Neural cell (in vitro differentiated cells): ENCODE measurements around the gene SPAG16.

Experiments used
- CTCF ChIP-seq: fragments of 450-650 bp; IDR thresholded peaks from 2 replicates; pipeline ENCODE4 v1.5.1; 2014; ENCODE audit warnings: antibody characterized with exemption, mild to moderate bottlenecking, moderate library complexity; ENCODE audit not compliant: poor library complexity, severe bottlenecking
- EP300 ChIP-seq: fragments of 450-650 bp; conservative IDR thresholded peaks from 2 replicates; pipeline ENCODE4 v1.6.1; 2014; ENCODE audit warnings: antibody characterized with exemption, mild to moderate bottlenecking, moderate library complexity; ENCODE audit not compliant: poor library complexity, severe bottlenecking
- EZH2 ChIP-seq: fragments of 200-600, 300-800 bp; shearing (Covaris generic), sonication (generic); IDR thresholded peaks from 2 replicates; pipeline ENCODE4 v1.6.1; 2014; ENCODE audit warnings: antibody characterized with exemption, low read length, borderline replicate concordance, mild to moderate bottlenecking; ENCODE audit not compliant: insufficient read depth, poor library complexity, severe bottlenecking
- MXI1 ChIP-seq: fragments of 450-650 bp; conservative IDR thresholded peaks from 2 replicates; pipeline ENCODE4 v1.6.1; 2014; ENCODE audit warnings: antibody characterized with exemption, mild to moderate bottlenecking; ENCODE audit not compliant: poor library complexity, severe bottlenecking
- POLR2AphosphoS5 ChIP-seq: IDR thresholded peaks from 2 replicates; pipeline ENCODE4 v1.6.1; 2012
- RAD21 ChIP-seq: fragments of 450-650 bp; conservative IDR thresholded peaks from 2 replicates; pipeline ENCODE4 v1.6.1; 2014; ENCODE audit warnings: antibody characterized with exemption, mild to moderate bottlenecking, moderate library complexity
- REST ChIP-seq: IDR thresholded peaks from 2 replicates; pipeline ENCODE4 v1.6.1; 2012; ENCODE audit warnings: borderline replicate concordance
- SMC3 ChIP-seq: fragments of 450-650 bp; conservative IDR thresholded peaks from 2 replicates; pipeline ENCODE4 v1.6.1; 2014; ENCODE audit warnings: antibody characterized with exemption, mild to moderate bottlenecking, moderate library complexity; ENCODE audit not compliant: poor library complexity
- TAF1 ChIP-seq: IDR thresholded peaks from 2 replicates; pipeline ENCODE4 v1.6.1; 2012; ENCODE audit warnings: low read depth

DNA sequence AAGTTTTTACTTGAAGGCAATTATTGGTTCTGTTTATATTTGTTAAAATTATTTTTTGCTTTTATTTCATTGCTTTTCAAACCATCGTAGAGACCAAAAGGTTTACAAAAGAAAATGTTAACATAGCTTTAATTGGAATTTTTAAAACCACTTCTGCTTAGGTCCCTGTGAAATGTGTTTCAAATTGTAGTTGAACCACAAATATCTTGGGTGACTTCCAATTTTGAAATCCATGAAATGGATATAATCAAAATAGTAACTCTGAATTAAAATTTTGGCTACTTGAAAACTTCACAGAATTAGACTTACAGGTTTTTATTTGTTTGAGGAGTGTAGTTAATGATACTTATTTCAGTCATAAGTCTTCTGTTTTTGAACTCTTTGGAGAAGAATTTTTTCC is 3.1 kb upstream of the SPAG16 start:
- no peak for TF ChIP-seq CTCF
- TF ChIP-seq POLR2AphosphoS5, result no peak
- TF ChIP-seq EZH2, result no peak
- TF ChIP-seq RAD21, result no peak
- TF ChIP-seq EP300, result no peak
- no peak for TF ChIP-seq MXI1
- no peak for TF ChIP-seq SMC3
- no peak for TF ChIP-seq TAF1
- TF ChIP-seq REST, result no peak
